Measurements from ENCODE around the gene PCDHGC5. TPM values are rescaled to one million over a fixed set of nuclear protein-coding genes. Genes with fewer than 3 reads are reported as not detected.

PCDHGC5 gene
- 0.33 and 0.53 TPM in 2 replicates for total RNA-seq

- DNase-seq (ENCODE audit: low read depth, low spot score): no peak
Observed at GRCh38 chr5:141488591-141489561, at the start of gene PCDHGC5. Gene PCDHGC5, plus strand, starts transcription at chr5:141489081. Its CDS starts 160 bp downstream, at chr5:141489241.

- no peak for DNase-seq (ENCODE audit: low read depth, low spot score)
Observed at GRCh38 chr5:141439411-141440141, 49.3 kb upstream of the PCDHGC5 start.

- DNase-seq (ENCODE audit: low read depth, low spot score): no peak
Observed at GRCh38 chr5:141440341-141440740, 48.5 kb upstream of the PCDHGC5 start.

- no peak for DNase-seq (ENCODE audit: low read depth, low spot score)
Observed at GRCh38 chr5:141441571-141442170, 47.2 kb upstream of the PCDHGC5 start.

- no peak for DNase-seq (ENCODE audit: low read depth, low spot score)
Observed at GRCh38 chr5:141465351-141465750, 23.5 kb upstream of the PCDHGC5 start.

- DNase-seq (ENCODE audit: low read depth, low spot score): peak; percentile 81
Observed at GRCh38 chr5:141475625-141476131, 13.2 kb upstream of the PCDHGC5 start, which contains the start of gene PCDHGC3. Gene PCDHGC3, plus strand, starts transcription at chr5:141475966. Its CDS starts 151 bp downstream, at chr5:141476117.

- DNase-seq (ENCODE audit: low read depth, low spot score): no peak
Observed at GRCh38 chr5:141476132-141476911, 12.6 kb upstream of the PCDHGC5 start.

DNA sequence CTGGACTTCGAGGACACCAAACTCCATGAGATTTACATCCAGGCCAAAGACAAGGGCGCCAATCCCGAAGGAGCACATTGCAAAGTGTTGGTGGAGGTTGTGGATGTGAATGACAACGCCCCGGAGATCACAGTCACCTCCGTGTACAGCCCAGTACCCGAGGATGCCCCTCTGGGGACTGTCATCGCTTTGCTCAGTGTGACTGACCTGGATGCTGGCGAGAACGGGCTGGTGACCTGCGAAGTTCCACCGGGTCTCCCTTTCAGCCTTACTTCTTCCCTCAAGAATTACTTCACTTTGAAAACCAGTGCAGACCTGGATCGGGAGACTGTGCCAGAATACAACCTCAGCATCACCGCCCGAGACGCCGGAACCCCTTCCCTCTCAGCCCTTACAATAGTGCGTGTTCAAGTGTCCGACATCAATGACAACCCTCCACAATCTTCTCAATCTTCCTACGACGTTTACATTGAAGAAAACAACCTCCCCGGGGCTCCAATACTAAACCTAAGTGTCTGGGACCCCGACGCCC lies 11.8 kb upstream of the PCDHGC5 start:
- no peak for DNase-seq (ENCODE audit: low read depth, low spot score)

- DNase-seq (ENCODE audit: low read depth, low spot score): no peak
Observed at GRCh38 chr5:141477815-141478214, 11.1 kb upstream of the PCDHGC5 start.

DNA sequence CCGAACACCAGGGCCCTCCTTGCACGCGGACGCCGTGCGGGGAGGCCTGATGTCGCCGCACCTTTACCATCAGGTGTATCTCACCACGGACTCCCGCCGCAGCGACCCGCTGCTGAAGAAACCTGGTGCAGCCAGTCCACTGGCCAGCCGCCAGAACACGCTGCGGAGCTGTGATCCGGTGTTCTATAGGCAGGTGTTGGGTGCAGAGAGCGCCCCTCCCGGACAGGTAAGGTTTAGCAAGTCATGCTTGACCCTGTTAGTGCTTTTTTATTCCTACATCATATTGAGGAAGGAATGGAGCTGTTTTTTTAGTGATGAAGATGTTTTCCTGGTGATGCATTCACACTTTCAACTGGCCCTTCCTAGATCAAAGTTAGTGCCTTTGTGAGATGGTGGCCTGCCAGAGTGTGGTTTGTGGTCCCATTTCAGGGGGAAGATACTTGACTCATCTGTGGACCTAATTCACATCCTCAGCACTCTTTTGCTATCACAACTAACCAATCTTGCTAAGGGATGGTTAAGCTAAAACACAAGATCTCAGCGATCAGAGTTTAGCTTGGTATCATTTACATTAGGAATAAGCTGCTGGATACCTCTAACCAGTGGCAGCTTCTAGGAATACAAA lies 10.4 kb upstream of the PCDHGC5 start:
- DNase-seq (ENCODE audit: low read depth, low spot score): no peak

DNA sequence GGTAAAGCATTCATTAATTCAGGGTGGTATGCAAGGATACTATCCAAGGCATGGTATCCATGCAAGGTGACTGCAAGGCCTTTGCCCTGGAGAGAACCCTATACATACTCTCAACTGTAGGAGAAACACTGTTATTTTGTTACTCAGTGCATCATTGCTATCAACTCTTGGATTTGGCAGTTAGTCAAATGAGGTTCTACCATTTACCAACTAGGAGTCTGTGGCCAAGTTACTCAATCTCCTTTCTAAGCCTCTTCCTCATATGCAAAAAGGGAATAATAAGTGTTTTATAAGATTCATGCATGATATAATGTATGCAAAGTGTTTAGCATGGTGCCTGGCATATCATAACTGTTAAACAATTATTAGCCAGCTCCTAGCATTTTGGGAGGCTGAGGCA lies 9.1 kb upstream of the PCDHGC5 start:
- no peak for DNase-seq (ENCODE audit: low read depth, low spot score)

GRCh38 chr5:141483902-141484301 lies 5.0 kb upstream of the PCDHGC5 start:
- no peak for DNase-seq (ENCODE audit: low read depth, low spot score)

GRCh38 chr5:141484310-141484640 lies 4.6 kb upstream of the PCDHGC5 start:
- no peak for DNase-seq (ENCODE audit: low read depth, low spot score)

DNA sequence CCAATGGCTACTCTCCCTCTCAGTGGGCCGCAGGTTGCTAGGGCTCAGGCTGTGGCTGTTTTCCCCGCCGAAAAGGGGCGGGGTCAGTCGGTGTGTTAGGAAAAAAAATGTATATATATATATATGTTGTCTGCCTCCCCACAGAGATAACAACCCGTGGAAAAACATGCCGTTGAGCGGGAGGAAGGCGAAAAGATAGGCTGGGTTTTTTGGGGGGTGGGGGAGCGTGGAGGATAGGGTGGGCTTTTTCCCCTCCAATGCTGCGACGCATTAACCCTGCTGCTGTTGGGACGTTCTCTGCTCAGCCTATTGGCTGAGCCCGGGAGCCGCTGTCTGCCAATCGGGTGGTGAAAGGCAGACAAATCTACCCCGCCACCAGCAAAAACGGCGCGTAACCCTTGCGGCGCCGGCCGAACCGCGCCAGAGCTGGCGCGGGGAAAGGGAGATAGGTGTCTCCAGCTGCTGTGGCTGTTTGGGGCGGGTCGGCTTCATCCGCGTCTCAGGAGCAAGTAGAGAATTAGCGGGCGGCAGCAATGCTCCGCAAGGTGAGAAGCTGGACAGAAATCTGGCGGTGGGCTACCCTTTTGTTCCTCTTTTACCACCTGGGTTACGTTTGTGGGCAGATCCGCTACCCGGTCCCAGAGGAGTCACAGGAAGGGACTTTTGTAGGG lies 4.1 kb upstream of the PCDHGC5 start, which contains the start of gene PCDHGC4:
TSS of gene PCDHGC4 (plus strand) at position 390 of the 671 bp plus-strand sequence. CDS start at position 534, 144 bp downstream.
- no peak for DNase-seq (ENCODE audit: low read depth, low spot score)

- no peak for DNase-seq (ENCODE audit: low read depth, low spot score)
Observed at GRCh38 chr5:141485321-141486055, 3.4 kb upstream of the PCDHGC5 start.

DNA sequence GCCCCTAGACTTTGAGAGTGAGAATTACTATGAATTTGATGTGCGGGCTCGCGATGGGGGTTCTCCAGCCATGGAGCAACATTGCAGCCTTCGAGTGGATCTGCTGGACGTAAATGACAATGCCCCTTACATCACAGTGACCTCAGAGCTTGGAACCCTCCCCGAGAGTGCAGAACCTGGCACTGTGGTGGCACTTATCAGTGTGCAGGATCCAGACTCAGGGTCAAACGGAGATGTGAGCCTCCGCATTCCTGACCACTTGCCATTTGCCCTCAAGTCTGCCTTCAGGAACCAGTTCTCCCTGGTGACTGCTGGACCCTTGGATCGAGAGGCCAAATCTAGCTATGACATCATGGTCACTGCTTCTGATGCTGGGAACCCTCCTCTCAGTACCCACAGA lies 2.8 kb upstream of the PCDHGC5 start:
- DNase-seq (ENCODE audit: low read depth, low spot score): no peak

GRCh38 chr5:141487131-141487530 lies 1.8 kb upstream of the PCDHGC5 start:
- no peak for DNase-seq (ENCODE audit: low read depth, low spot score)

GRCh38 chr5:141489841-141490240 lies 960 bp downstream of the PCDHGC5 start:
- DNase-seq (ENCODE audit: low read depth, low spot score): no peak

DNA sequence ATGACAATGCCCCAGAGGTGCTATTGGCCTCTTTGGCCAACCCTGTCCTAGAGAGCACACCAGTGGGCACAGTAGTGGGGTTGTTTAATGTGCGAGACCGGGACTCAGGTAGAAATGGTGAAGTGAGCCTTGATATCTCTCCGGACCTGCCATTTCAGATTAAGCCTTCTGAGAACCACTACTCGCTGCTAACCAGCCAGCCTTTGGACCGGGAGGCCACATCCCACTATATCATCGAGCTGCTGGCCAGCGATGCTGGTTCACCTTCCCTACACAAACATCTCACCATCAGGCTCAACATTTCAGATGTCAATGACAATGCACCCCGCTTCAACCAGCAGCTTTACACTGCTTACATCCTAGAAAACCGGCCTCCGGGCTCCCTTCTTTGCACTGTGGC lies 1.4 kb downstream of the PCDHGC5 start:
- DNase-seq (ENCODE audit: low read depth, low spot score): no peak

Measured in pulmonary artery endothelial cell (primary cell).